Ovary (tissue), 10 donors: Measurements from ENCODE around the gene IGHMBP2. TPM values are rescaled to one million over a fixed set of nuclear protein-coding genes. Genes with fewer than 3 reads are reported as not detected.
"Not testable (repeated sequence)": the region's sequence is repeated elsewhere in the genome, so short reads cannot be mapped to it uniquely, and the experiment has no call there.

Experiments used
- DNase-seq, 5 donors: peaks; one replicate each; pipeline ENCODE4 v3.0.0-alpha.2; 2019 to 2020
- H3K27ac ChIP-seq, 2 donors: fragments of 200-600 bp; one replicate each; pipeline versions ENCODE4 v1.5.1 to v1.8.0; 2019 to 2022
- H3K27me3 ChIP-seq: fragments of 200-600 bp; one replicate; pipeline ENCODE4 v1.8.0; 2022
- H3K36me3 ChIP-seq: fragments of 200-600 bp; sonication (generic); one replicate; pipeline ENCODE4 v1.5.1; 2019
- H3K4me1 ChIP-seq: one replicate; pipeline ENCODE4 v1.8.1; 2013; ENCODE audit warnings: mild to moderate bottlenecking, moderate library complexity; ENCODE audit not compliant: insufficient read depth
- H3K4me3 ChIP-seq: fragments of 200-600 bp; sonication (generic); one replicate; pipeline ENCODE4 v1.5.1; 2017
- H3K9me3 ChIP-seq, 2 donors: fragments of 200-600 bp in 1 of 2; sonication (generic) in 1 of 2; one replicate each; pipeline versions ENCODE4 v1.5.1 to v1.8.1; 2013 to 2019; ENCODE audit warnings: mild to moderate bottlenecking in 1 of 2, moderate library complexity in 1 of 2
- EP300 ChIP-seq: sonication (generic); formaldehyde crosslinking; IDR thresholded peaks from one replicate; pipeline ENCODE4 v1.6.1; 2017; ENCODE audit warnings: antibody characterized with exemption
- POLR2A ChIP-seq: fragments of 450-650 bp; IDR thresholded peaks from one replicate; pipeline ENCODE4 v1.6.1; 2017; ENCODE audit warnings: antibody characterized with exemption, mild to moderate bottlenecking, moderate library complexity
- WGBS, 3 donors: extraction: QIAGEN DNeasy Blood & Tissue Kit in 1 of 3; methylation state at CpG; one replicate each; pipeline versions ENCODE4 v1.1.5 to v1.1.7; 2013 to 2017; 5-methylcytosine and 5-hydroxymethylcytosine counted together
- intact Hi-C, 4 donors: fragments of 100-400 bp; cut with DNase I; formaldehyde crosslinking; loops; one replicate each; pipeline versions ENCODE4 v1.11.0 to v1.15.1; 2022 to 2023
- long read RNA-seq, 3 donors: library from polyadenylated mRNA in 2 of 3; unstranded in 2 of 3; transcript quantifications; one replicate each; pipeline ENCODE4 v2.0.0 and lab custom pipeline, GENCODE V29; 2021 to 2026
- polyA plus RNA-seq, 2 donors: library from polyadenylated mRNA; stranded (reverse); fragments of 200-250 nt in 1 of 2; fragments of 350-450 nt in 1 of 2; fragmentation: Illumina TruSeq in 1 of 2; extraction: RNeasy Lipid Tissue Mini Kit (QIAGEN cat#74804) in 1 of 2; gene quantifications; one replicate each; pipeline ENCODE4 v1.2.3, GENCODE V29; 2013 to 2014
- total RNA-seq, 7 donors: library from RNA; depleted of rRNA in 2 of 7; stranded (reverse); fragments of >200 nt in 2 of 7; fragmentation: NEBNext Ultra II Directional in 3 of 7; extraction: Animal tissue kit (Norgen Biotek cat#: 25700) in 3 of 7; gene quantifications; one replicate each; pipeline versions ENCODE4 v1.1.0 to v1.2.4, GENCODE V29; 2016 to 2023
- TF ChIP-seq, protein P1 (sequence below), 3 donors: fragments of 450-650 bp in 2 of 3; fragments of 200-600 bp in 1 of 3; IDR thresholded peaks; one replicate each; pipeline versions ENCODE4 v1.5.1 to v1.8.0; 2016 to 2022; ENCODE audit warnings: antibody characterized with exemption in 3 of 3, mild to moderate bottlenecking in 1 of 3
- donor health status: DM: no; HTN: no; CAD: no; lungs with moderate emphysema.
- donor health status: DM: no; HTN: no; CAD: no.
- donor health status: Bipolar disorder and iron deficiency.
- donor health status: DM: yes; HTN: yes; CAD: no.
- donor health status: DM: no; HTN: no; CAD: no.
- donor health status: DM: yes; HTN: yes; CAD: no.

The IGHMBP2 gene
- 10 to 100 TPM in 6 of 7 donors, 1 to 10 TPM in 1; 8.3 to 18.9 (median 16.2) TPM for total RNA-seq
- polyA plus RNA-seq, result 10 to 100 TPM; 13.7 to 14.1 TPM
- long read RNA-seq, donor 1, partial matches to known transcripts, result 108 of 131 reads
- long read RNA-seq, donor 1, other reads (novel, unspliced or antisense), result 22 of 131 reads
- long read RNA-seq, donor 2, partial matches to known transcripts, result 0 of 2 reads
- long read RNA-seq, donor 2, other reads (novel, unspliced or antisense), result 0 of 2 reads
- long read RNA-seq, donor 3, transcript IGHMBP2-201 (15 exons, 3,961 nt), result major isoform, 9 of 30 reads
- long read RNA-seq, donor 3, partial matches to known transcripts, result 13 of 30 reads
- long read RNA-seq, donor 3, other reads (novel, unspliced or antisense), result 7 of 30 reads

DNA sequence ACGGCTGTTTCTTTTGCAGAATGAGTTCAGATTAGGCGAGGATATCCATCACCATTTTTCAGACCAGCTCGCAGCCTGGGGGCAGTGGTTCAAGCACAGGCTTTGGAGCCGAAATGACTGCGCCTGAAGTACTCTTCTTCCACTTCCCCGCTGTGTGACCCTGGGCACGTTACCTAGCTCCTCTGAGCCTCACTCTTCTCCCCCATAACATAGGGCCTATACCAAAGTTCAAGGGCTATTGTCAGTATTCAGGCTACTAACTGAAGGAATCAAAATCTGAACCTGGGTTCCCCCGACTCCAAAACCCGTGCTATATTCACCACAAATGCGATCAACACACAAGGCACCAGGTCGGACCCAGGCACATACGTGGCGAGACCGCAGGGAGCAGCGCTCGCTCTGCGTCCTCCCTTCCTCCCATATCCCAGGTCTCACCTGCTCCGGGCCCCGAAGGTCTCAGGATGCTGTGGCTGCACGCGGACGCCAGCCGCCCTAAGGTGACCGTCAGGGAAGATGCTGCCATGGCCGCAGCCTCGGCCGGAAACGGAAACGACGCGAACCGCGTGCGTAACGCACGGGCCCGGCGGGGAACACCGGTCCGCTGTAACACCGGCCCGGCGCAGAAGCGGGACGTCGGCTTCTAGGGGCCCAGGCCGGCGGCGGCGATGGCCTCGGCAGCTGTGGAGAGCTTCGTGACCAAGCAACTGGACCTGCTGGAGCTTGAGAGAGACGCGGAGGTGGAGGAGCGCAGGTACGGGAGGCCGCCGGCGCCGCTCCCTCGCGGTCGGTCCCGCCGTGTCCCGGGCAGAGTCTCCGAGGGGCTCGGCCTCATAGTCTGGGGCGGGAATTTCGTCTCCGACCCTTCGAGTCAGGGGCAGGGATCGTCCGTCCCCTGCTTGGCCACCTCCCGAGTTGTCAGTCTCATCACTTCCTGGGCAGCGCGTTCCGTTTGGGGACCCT is at the start of gene IGHMBP2, which contains the start of gene MRPL21:
Gene IGHMBP2, plus strand, starts transcription at position 604 of the 960 bp plus-strand sequence. Its CDS starts 62 bp downstream, at position 666.
Gene MRPL21, minus strand, starts transcription at position 545 of the 960 bp plus-strand sequence. Its CDS starts 22 bp downstream, at position 523.
- Histone ChIP-seq H3K9me3 (no peaks in the 10 kb centered on the region), H3K4me3 (peak within 1 kb of the TSS; percentile 88), H3K27ac (peak within 1 kb of the TSS; percentile 58 to 85), H3K27me3 (no peaks in the 10 kb centered on the region), H3K4me1 (peaks cover 9% of the 10 kb centered on the region), H3K36me3 (no peaks in the 10 kb centered on the region)
- intact Hi-C loops, result loop anchor here in 2 of 4 donors (5.0 to 10.0 kb wide), 3 partner anchors 101 to 184 kb away; no protein-coding TSS in a partner anchor
- WGBS, 3 donors, result 0 to 1% (median 0%) methylated on average over 73 to 78 of the region's 78 CpGs
- DNase-seq, result peak; percentile 80 to 92 (median 85)
- TF ChIP-seq, protein P1, sequence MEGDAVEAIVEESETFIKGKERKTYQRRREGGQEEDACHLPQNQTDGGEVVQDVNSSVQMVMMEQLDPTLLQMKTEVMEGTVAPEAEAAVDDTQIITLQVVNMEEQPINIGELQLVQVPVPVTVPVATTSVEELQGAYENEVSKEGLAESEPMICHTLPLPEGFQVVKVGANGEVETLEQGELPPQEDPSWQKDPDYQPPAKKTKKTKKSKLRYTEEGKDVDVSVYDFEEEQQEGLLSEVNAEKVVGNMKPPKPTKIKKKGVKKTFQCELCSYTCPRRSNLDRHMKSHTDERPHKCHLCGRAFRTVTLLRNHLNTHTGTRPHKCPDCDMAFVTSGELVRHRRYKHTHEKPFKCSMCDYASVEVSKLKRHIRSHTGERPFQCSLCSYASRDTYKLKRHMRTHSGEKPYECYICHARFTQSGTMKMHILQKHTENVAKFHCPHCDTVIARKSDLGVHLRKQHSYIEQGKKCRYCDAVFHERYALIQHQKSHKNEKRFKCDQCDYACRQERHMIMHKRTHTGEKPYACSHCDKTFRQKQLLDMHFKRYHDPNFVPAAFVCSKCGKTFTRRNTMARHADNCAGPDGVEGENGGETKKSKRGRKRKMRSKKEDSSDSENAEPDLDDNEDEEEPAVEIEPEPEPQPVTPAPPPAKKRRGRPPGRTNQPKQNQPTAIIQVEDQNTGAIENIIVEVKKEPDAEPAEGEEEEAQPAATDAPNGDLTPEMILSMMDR (IDR thresholded peaks at IDR 0.05), result no peak
- TF ChIP-seq EP300 (no peak), POLR2A (peak; percentile 72)

DNA sequence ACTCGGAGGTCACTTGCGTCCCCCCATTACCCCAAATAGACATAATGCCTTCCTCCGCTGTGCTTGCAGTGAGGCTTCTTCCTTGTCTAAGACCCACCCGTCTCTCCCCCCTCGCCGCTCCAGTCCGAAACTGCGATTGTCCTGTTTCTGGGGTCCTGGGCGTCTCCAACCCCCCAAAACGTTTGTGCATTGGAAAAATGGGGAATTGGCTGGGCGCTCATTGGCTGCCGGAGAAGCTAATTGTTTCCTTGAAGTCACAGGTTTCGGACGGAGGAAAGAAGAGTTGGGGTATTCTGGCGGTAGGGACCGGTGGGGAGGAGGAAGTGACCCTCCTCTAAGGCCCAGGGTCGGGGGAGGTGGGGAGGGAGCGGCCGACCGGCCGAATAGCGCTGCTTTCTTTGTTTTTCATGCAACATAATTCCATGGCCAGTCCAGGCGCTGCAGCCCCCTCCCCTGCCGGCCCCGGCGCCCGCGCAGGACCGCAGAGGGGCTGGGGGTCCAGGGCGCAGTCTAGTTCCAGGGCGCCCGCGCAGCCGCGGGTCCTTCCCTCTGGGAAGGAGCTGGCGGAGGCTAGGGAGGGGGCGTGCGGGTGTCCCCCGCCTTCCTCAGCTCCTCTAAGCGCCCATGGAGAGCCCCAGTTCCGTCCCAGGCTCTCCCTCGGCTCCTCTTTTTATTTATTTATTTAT is 49.3 kb upstream of the IGHMBP2 start:
- 7 to 11% (median 7%) methylated on average over 39 to 42 of the region's 42 CpGs for WGBS, 3 donors
- intact Hi-C loops, result loop anchor here in 1 of 4 donors (10.0 kb wide), 1 partner anchor 400 kb away; no protein-coding TSS in a partner anchor
- H3K9me3 ChIP-seq, result no peaks in the 10 kb centered on the region
- DNase-seq, result no peak
- no peaks in the 10 kb centered on the region for H3K36me3 ChIP-seq
- H3K4me3 ChIP-seq, result peak overlapping the region; percentile 44
- no peak overlapping the region for H3K27ac ChIP-seq
- TF ChIP-seq, protein P1 (IDR thresholded peaks at IDR 0.05), result no peak
- TF ChIP-seq POLR2A (no peak), EP300 (no peak)
- H3K27me3 ChIP-seq, result no peaks in the 10 kb centered on the region
- H3K4me1 ChIP-seq, result peaks cover 2% of the 10 kb centered on the region

DNA sequence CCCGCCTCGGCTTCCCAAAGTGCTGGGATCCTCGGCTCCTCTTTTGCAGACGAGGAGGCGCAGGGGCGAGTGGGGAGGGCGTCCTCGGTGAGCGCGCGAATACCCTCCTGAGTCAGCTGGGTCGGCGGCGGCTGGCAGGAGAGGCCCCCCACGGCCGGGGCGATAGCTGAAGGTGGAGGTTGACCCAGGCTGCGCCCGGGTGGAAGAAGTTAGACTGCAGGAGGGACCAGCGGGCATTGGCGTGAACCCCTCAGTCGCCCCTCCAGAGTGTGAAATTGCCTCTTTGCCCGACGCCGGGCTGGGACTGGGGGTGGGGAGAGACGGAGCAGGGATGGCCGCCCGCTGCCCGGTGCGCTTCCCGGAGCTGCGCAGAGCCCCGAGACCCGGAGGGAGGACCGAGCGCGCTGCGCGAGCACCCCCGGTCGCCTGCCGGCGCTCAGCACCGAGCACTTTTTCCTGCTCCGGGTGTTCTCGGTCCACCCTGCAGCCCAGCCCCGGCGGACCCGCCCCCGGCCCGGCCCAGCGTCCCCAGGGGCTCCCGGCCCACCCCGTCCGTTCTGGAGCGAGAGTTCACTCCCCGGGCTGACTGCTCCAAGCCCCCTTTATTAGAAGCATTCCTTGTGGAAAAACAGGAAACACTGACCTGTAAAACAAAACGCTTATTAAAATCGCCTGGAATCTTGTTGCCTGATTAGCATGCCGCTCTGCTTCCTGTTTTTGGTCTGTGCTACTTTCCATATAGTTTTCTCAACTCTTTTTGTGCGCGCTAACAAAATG is 48.3 kb upstream of the IGHMBP2 start:
- H3K36me3 ChIP-seq, result no peaks in the 10 kb centered on the region
- TF ChIP-seq POLR2A (no peak), EP300 (no peak)
- TF ChIP-seq, protein P1 (IDR thresholded peaks at IDR 0.05), result no peak
- DNase-seq, result peak; percentile 28 to 78 (median 56)
- peak overlapping the region; percentile 44 for H3K4me3 ChIP-seq
- WGBS, 3 donors, result 2 to 3% (median 3%) methylated on average over 60 to 62 of the region's 62 CpGs
- H3K27ac ChIP-seq, result no peak overlapping the region
- no peaks in the 10 kb centered on the region for H3K9me3 ChIP-seq
- no peaks in the 10 kb centered on the region for H3K27me3 ChIP-seq
- H3K4me1 ChIP-seq, result peaks cover 2% of the 10 kb centered on the region
- intact Hi-C loops, result loop anchor here in 1 of 4 donors (10.0 kb wide), 1 partner anchor 401 kb away; no protein-coding TSS in a partner anchor

DNA sequence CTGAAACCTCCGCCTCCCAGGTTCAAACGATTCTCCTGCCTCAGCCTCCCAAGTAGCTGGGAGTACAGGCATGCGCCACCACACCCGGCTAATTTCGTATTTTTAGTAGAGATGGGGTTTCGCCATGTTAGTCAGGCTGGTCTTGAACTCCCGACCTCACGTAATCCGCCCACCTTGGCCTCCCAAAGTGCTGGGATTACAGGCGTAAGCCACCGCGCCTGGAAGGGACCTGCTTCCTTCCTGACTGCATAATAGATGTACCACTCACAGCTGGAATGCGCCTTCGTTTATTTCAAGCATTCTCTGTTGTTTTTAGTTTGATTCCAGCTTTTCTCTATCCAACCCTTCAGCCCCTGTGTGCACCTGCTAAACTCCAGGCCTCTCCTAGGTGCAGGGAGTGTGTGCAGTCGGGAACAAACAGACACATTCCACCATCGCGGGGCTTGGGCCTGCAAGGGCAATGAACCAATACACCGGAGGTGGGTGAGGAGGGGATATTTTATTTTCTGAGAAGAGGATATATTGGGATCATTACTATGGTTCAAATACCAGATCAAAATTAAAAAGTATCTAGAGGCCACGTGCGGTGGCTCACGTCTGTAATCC is 47.2 kb upstream of the IGHMBP2 start:
- not testable (repeated sequence) for H3K27ac ChIP-seq, DNase-seq, H3K4me1 ChIP-seq, H3K4me3 ChIP-seq, H3K36me3 ChIP-seq, H3K27me3 ChIP-seq, H3K9me3 ChIP-seq
- 87 to 92% (median 91%) methylated on average over 21 of the region's 21 CpGs for WGBS, 3 donors
- intact Hi-C loops, result loop anchor here in 1 of 4 donors (10.0 kb wide), 1 partner anchor 402 kb away; no protein-coding TSS in a partner anchor
